ENCODE data around the gene POLD4. TPM values are rescaled to one million over a fixed set of nuclear protein-coding genes. Genes with fewer than 3 reads are reported as not detected.

POLD4 gene
- total RNA-seq, 1 experiment from 2014 or later = 44.2 TPM

DNA sequence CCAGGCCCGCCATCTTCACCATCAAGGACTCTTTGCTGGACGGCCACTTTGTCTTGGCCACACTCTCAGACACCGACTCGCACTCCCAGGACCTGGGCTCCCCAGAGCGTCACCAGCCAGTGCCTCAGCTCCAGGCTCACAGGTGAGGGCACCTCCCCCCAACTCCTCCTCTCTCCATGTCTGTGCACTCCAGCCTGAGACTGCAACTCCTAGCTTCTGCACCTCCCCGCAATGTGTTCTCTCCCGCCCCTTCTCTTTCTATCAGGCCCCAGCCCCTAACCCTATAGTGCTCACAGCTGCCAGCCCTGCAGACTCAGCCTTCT lies 42.9 kb upstream of the POLD4 start (continued):
- TF ChIP-seq, protein P1, sequence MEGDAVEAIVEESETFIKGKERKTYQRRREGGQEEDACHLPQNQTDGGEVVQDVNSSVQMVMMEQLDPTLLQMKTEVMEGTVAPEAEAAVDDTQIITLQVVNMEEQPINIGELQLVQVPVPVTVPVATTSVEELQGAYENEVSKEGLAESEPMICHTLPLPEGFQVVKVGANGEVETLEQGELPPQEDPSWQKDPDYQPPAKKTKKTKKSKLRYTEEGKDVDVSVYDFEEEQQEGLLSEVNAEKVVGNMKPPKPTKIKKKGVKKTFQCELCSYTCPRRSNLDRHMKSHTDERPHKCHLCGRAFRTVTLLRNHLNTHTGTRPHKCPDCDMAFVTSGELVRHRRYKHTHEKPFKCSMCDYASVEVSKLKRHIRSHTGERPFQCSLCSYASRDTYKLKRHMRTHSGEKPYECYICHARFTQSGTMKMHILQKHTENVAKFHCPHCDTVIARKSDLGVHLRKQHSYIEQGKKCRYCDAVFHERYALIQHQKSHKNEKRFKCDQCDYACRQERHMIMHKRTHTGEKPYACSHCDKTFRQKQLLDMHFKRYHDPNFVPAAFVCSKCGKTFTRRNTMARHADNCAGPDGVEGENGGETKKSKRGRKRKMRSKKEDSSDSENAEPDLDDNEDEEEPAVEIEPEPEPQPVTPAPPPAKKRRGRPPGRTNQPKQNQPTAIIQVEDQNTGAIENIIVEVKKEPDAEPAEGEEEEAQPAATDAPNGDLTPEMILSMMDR (IDR thresholded peaks at IDR 0.05 in 2 of 3, conservative IDR thresholded peaks at IDR 0.05 in 1 of 3; ENCODE audit: borderline replicate concordance in 1 of 3, insufficient read depth in 1 of 3, low read depth in 2 of 3, low read length in 2 of 3) = no peak
- TF ChIP-seq ZFX (IDR thresholded peaks at IDR 0.05) (no peak), SP1 (IDR thresholded peaks at IDR 0.05; ENCODE audit: low read depth) (no peak), POLR2A (IDR thresholded peaks at IDR 0.05; ENCODE audit: borderline replicate concordance, extremely low read depth, insufficient read depth, insufficient read length) (no peak)

DNA sequence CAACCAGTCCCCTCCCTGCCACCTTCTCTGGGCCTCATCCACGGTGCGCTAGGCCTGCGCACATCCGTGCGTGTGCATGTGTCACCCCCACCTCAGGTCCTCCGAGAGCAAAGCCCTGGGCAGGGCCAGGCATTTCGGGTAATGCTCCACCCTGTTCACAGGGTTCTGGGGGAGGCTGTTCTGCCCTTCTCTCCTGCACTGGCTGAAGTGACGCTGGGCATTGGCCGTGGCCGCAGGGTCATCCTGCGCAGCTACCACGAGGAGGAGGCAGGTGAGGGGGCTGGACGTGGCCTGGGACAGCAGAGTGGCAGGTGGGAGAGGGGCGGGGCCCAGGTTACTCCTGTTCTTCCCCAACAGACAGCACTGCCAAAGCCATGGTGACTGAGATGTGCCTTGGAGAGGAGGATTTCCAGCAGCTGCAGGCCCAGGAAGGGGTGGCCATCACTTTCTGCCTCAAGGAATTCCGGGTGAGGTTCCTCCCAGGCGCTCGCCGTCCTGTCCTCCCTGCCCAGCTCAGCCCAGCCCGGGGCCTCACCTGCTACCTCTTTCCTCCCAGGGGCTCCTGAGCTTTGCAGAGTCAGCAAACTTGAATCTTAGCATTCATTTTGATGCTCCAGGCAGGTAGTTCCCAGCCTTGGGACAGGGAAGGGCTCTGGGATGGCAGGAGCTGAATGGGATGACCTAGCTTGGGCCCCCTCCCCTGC lies 42.4 kb upstream of the POLD4 start:
- ATAC-seq (no peak), DNase-seq (ENCODE audit: low read depth, low spot score) (no peak)
- Histone ChIP-seq H3K27ac (ENCODE audit: low read depth, low read length) (no peak overlapping the region; the same call in 1 of the 2 replicates), H3K9me3 (ENCODE audit: control insufficient read depth in 1 of 2, insufficient read depth in 1 of 2, low read depth in 1 of 2, low read length in 2 of 2) (no peaks in the 10 kb centered on the region), H3K27me3 (ENCODE audit: insufficient read depth, low read length) (no peaks in the 10 kb centered on the region), H3K4me2 (ENCODE audit: low read length) (no peak overlapping the region), H3K4me3 (replicated peaks in 1 of 2; ENCODE audit: low read depth in 1 of 2, low read length in 2 of 2) (no peak overlapping the region), H4K20me1 (ENCODE audit: insufficient read depth) (no peaks in the 10 kb centered on the region), H3K36me3 (ENCODE audit: control insufficient read depth in 1 of 2, insufficient read depth in 2 of 2, low read length in 2 of 2) (peaks cover 13 to 37% of the 10 kb centered on the region in 2 experiments; a peak in 3 of 4 replicates), H3K9me2 (ENCODE audit: insufficient read depth) (no peaks in the 10 kb centered on the region), H3K4me1 (ENCODE audit: control insufficient read depth in 1 of 2, insufficient read depth in 2 of 2, low read length in 2 of 2) (peaks cover 12 to 25% of the 10 kb centered on the region in 2 experiments), H3K9ac (ENCODE audit: low read length) (no peak overlapping the region), H3K79me2 (ENCODE audit: insufficient read depth, low read length) (peaks cover 31% of the 10 kb centered on the region), H2AFZ (ENCODE audit: low read depth, low read length, poor library complexity, severe bottlenecking) (no peak overlapping the region)
- intact Hi-C loops (cut with micrococcal nuclease) = no loop called here
- ChIA-PET RAD21 (ENCODE audit: low non-redundant PET in 1 of 2, low total read pairs in 2 of 2, uncharacterized antibody in 2 of 2, unreplicated experiment in 2 of 2) (no interaction called here), CTCF (no interaction called here), POLR2A (no interaction called here)
- BruUV-seq (replicated peaks) = no TSS peak
- TF ChIP-seq POLR2A (IDR thresholded peaks at IDR 0.05; ENCODE audit: borderline replicate concordance, extremely low read depth, insufficient read depth, insufficient read length) = no peak
- no peak; the same call in 1 of the 2 replicates for TF ChIP-seq POLR2AphosphoS5 (IDR thresholded peaks at IDR 0.05; ENCODE audit: low read depth, low read length)
- TF ChIP-seq, protein P2, sequence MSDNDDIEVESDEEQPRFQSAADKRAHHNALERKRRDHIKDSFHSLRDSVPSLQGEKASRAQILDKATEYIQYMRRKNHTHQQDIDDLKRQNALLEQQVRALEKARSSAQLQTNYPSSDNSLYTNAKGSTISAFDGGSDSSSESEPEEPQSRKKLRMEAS (IDR thresholded peaks at IDR 0.05) = no peak
- TF ChIP-seq CEBPB (IDR thresholded peaks at IDR 0.05; ENCODE audit: low read depth) = no peak
- TF ChIP-seq SIN3A (IDR thresholded peaks at IDR 0.05; ENCODE audit: low read depth) = no peak
- no peak for TF ChIP-seq SP1 (IDR thresholded peaks at IDR 0.05; ENCODE audit: low read depth)
- no peak for TF ChIP-seq JUND (IDR thresholded peaks at IDR 0.05)
- TF ChIP-seq, protein P3, sequence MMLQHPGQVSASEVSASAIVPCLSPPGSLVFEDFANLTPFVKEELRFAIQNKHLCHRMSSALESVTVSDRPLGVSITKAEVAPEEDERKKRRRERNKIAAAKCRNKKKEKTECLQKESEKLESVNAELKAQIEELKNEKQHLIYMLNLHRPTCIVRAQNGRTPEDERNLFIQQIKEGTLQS (IDR thresholded peaks at IDR 0.05) = no peak
- TF ChIP-seq, protein P4, sequence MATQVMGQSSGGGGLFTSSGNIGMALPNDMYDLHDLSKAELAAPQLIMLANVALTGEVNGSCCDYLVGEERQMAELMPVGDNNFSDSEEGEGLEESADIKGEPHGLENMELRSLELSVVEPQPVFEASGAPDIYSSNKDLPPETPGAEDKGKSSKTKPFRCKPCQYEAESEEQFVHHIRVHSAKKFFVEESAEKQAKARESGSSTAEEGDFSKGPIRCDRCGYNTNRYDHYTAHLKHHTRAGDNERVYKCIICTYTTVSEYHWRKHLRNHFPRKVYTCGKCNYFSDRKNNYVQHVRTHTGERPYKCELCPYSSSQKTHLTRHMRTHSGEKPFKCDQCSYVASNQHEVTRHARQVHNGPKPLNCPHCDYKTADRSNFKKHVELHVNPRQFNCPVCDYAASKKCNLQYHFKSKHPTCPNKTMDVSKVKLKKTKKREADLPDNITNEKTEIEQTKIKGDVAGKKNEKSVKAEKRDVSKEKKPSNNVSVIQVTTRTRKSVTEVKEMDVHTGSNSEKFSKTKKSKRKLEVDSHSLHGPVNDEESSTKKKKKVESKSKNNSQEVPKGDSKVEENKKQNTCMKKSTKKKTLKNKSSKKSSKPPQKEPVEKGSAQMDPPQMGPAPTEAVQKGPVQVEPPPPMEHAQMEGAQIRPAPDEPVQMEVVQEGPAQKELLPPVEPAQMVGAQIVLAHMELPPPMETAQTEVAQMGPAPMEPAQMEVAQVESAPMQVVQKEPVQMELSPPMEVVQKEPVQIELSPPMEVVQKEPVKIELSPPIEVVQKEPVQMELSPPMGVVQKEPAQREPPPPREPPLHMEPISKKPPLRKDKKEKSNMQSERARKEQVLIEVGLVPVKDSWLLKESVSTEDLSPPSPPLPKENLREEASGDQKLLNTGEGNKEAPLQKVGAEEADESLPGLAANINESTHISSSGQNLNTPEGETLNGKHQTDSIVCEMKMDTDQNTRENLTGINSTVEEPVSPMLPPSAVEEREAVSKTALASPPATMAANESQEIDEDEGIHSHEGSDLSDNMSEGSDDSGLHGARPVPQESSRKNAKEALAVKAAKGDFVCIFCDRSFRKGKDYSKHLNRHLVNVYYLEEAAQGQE (IDR thresholded peaks at IDR 0.05; ENCODE audit: low read depth) = no peak
- no peak for TF ChIP-seq FOSL1 (IDR thresholded peaks at IDR 0.05; ENCODE audit: low read depth)
- TF ChIP-seq, protein P1 (IDR thresholded peaks at IDR 0.05 in 2 of 3, conservative IDR thresholded peaks at IDR 0.05 in 1 of 3; ENCODE audit: borderline replicate concordance in 1 of 3, insufficient read depth in 1 of 3, low read depth in 2 of 3, low read length in 2 of 3) = no peak
- TF ChIP-seq ZFX (IDR thresholded peaks at IDR 0.05) = no peak
- no peak for TF ChIP-seq RAD21 (IDR thresholded peaks at IDR 0.05; ENCODE audit: low read depth)
